CD4-positive, CD25-positive, alpha-beta regulatory T cell (primary cell): Measurements from ENCODE around the gene PRRT1B. TPM values are rescaled to one million over a fixed set of nuclear protein-coding genes. Genes with fewer than 3 reads are reported as not detected.

Experiments used
- ATAC-seq, 2 donors: fragments of 150-1000 bp; cut with Tn5 transposase; one replicate each; pipeline ENCODE4 v1.10.0; 2021; ENCODE audit warnings: low read depth in 2 of 2, moderate number of reproducible peaks in 2 of 2, moderate library complexity in 1 of 2
- DNase-seq, 3 donors: peaks; one replicate each; pipeline versions ENCODE4 v3.0.0 to v3.0.0-alpha.2; 2012 to 2022; ENCODE audit warnings: mixed read lengths in 1 of 3
- H3K27ac ChIP-seq: one replicate; pipeline ENCODE4 v1.7.0; 2013; ENCODE audit warnings: mild to moderate bottlenecking, low read length; ENCODE audit not compliant: insufficient read depth, poor library complexity, severe bottlenecking
- H3K27me3 ChIP-seq: one replicate; pipeline ENCODE4 v1.7.0; 2013; ENCODE audit warnings: low read length; ENCODE audit not compliant: control insufficient read depth, insufficient read depth
- H3K36me3 ChIP-seq: one replicate; pipeline ENCODE4 v1.7.0; 2013; ENCODE audit warnings: mild to moderate bottlenecking, low read length, moderate library complexity; ENCODE audit not compliant: control insufficient read depth, insufficient read depth
- H3K4me1 ChIP-seq: 2 replicates; pipeline ENCODE4 v1.7.0; 2013; ENCODE audit warnings: mild to moderate bottlenecking, low read length; ENCODE audit not compliant: insufficient read depth, control insufficient read depth, poor library complexity, severe bottlenecking
- H3K4me3 ChIP-seq: one replicate; pipeline ENCODE4 v1.7.0; 2013; ENCODE audit warnings: low read depth, mild to moderate bottlenecking, low read length, moderate library complexity
- H3K9me3 ChIP-seq, 2 experiments: 1 replicate in 1 of 2; 2 replicates in 1 of 2; pipeline ENCODE4 v1.7.0; 2013; ENCODE audit warnings: low read length in 2 of 2, mild to moderate bottlenecking in 1 of 2, moderate library complexity in 1 of 2; ENCODE audit not compliant: control insufficient read depth in 2 of 2
- H3K27ac Mint-ChIP-seq, 3 donors: one replicate each; pipeline ENCODE4 v1.8.0; 2020 to 2022; ENCODE audit warnings: mild to moderate bottlenecking in 3 of 3, mixed read lengths in 3 of 3, moderate library complexity in 2 of 3
- H3K27me3 Mint-ChIP-seq: one replicate; pipeline ENCODE4 v1.8.0; 2022; ENCODE audit warnings: mild to moderate bottlenecking, mixed read lengths
- H3K36me3 Mint-ChIP-seq: one replicate; pipeline ENCODE4 v1.8.0; 2020; ENCODE audit warnings: mixed read lengths
- H3K4me1 Mint-ChIP-seq, 4 donors: one replicate each; pipeline ENCODE4 v1.8.0; 2020 to 2022; ENCODE audit warnings: mixed read lengths in 4 of 4, mild to moderate bottlenecking in 1 of 4
- H3K4me3 Mint-ChIP-seq, 4 donors: one replicate each; pipeline ENCODE4 v1.8.0; 2020 to 2022; ENCODE audit warnings: mild to moderate bottlenecking in 4 of 4, mixed read lengths in 4 of 4, moderate library complexity in 3 of 4
- H3K9me3 Mint-ChIP-seq, 7 donors: one replicate each; pipeline ENCODE4 v1.8.0; 2020 to 2022; ENCODE audit warnings: mixed read lengths in 7 of 7, mild to moderate bottlenecking in 3 of 7, moderate library complexity in 2 of 7
- polyA plus RNA-seq, 4 donors: library from polyadenylated mRNA; unstranded; fragments of 300-500 nt; fragmentation: Illumina TruSeq; gene quantifications; one replicate each; pipeline ENCODE4 v1.2.3, GENCODE V29; 2021
- total RNA-seq: library from RNA; stranded (reverse); gene quantifications from one replicate; pipeline ENCODE4 v1.2.3, GENCODE V29; 2022

PRRT1B gene
- total and polyA plus RNA-seq, 5 donors from 2014 or later: not detected

GRCh38 chr9:131530546-131530919 lies 14.8 kb upstream of the PRRT1B start:
- Histone ChIP-seq H3K4me1 (peaks cover 17% of the 10 kb centered on the region), H3K4me3 (peak overlapping the region; percentile 77), H3K36me3 (peaks cover 33% of the 10 kb centered on the region), H3K27me3 (no peaks in the 10 kb centered on the region), H3K27ac (peak overlapping the region; percentile 67), H3K9me3 (no peaks in the 10 kb centered on the region)
- Mint-ChIP-seq H3K4me3 (peak overlapping the region; percentile 68 to 87 (median 70)), H3K4me1 (peaks cover 4 to 35% (median 5%) of the 10 kb centered on the region in 4 donors), H3K9me3 (no peaks in the 10 kb centered on the region), H3K27ac (peak overlapping the region; percentile 65 to 79 (median 66)), H3K36me3 (peaks cover 18% of the 10 kb centered on the region), H3K27me3 (no peaks in the 10 kb centered on the region)
- DNase-seq (no peak), ATAC-seq (no peak)

- H3K9me3 ChIP-seq: no peaks in the 10 kb centered on the region
- peak; percentile 92 to 93 for ATAC-seq
- Mint-ChIP-seq H3K9me3 (no peaks in the 10 kb centered on the region), H3K4me1 (peaks cover 4 to 38% (median 5%) of the 10 kb centered on the region in 4 donors), H3K27me3 (no peaks in the 10 kb centered on the region), H3K36me3 (peaks cover 17% of the 10 kb centered on the region), H3K27ac (peak within 1 kb of the TSS; percentile 65 to 79 (median 66)), H3K4me3 (peak within 1 kb of the TSS; percentile 70 to 87 (median 77))
- peaks cover 17% of the 10 kb centered on the region for H3K4me1 ChIP-seq
- H3K27ac ChIP-seq: peak within 1 kb of the TSS; percentile 67
- peak within 1 kb of the TSS; percentile 77 for H3K4me3 ChIP-seq
- peaks cover 27% of the 10 kb centered on the region for H3K36me3 ChIP-seq
- DNase-seq: peak; percentile 72 to 88 (median 75)
- H3K27me3 ChIP-seq: no peaks in the 10 kb centered on the region
These were observed 14.1 kb upstream of the PRRT1B start, which contains the start of gene UCK1 for GRCh38 chr9:131530920-131531832. Gene UCK1 (minus strand): TSS chr9:131531263. CDS start chr9:131531174, 89 bp downstream.

- Mint-ChIP-seq H3K9me3 (peaks cover 0 to 1% (median 0%) of the 10 kb centered on the region in 7 donors), H3K36me3 (no peaks in the 10 kb centered on the region), H3K4me3 (peak overlapping the region in 3 of 4 donors; percentile 58 to 87 (median 69)), H3K27me3 (no peaks in the 10 kb centered on the region), H3K4me1 (peaks cover 8 to 43% (median 11%) of the 10 kb centered on the region in 4 donors), H3K27ac (peak overlapping the region in 2 of 3 donors; percentile 5 to 92)
- no peak for ATAC-seq
- H3K27ac ChIP-seq: no peak overlapping the region
- H3K4me1 ChIP-seq: peaks cover 26% of the 10 kb centered on the region
- peak in 2 of 3 donors; percentile 30 to 53 for DNase-seq
- no peaks in the 10 kb centered on the region for H3K36me3 ChIP-seq
- no peaks in the 10 kb centered on the region for H3K27me3 ChIP-seq
- H3K4me3 ChIP-seq: peak overlapping the region; percentile 18
- no peaks in the 10 kb centered on the region for H3K9me3 ChIP-seq
These were observed 10.5 kb upstream of the PRRT1B start for GRCh38 chr9:131534721-131535237.

- Mint-ChIP-seq H3K9me3 (peaks cover 0 to 5% (median under 1%) of the 10 kb centered on the region in 7 donors), H3K27me3 (peaks cover 6% of the 10 kb centered on the region), H3K4me1 (peaks cover 13 to 47% (median 16%) of the 10 kb centered on the region in 4 donors), H3K27ac (no peak overlapping the region), H3K36me3 (no peaks in the 10 kb centered on the region), H3K4me3 (no peak overlapping the region)
- H3K9me3 ChIP-seq: peaks cover 0 to 11% of the 10 kb centered on the region in 2 experiments
- no peaks in the 10 kb centered on the region for H3K36me3 ChIP-seq
- DNase-seq: no peak
- H3K27ac ChIP-seq: no peak overlapping the region
- peaks cover 24% of the 10 kb centered on the region for H3K4me1 ChIP-seq
- no peaks in the 10 kb centered on the region for H3K27me3 ChIP-seq
- no peak for ATAC-seq
- no peak overlapping the region for H3K4me3 ChIP-seq
These were observed 7.4 kb upstream of the PRRT1B start for GRCh38 chr9:131537946-131538345.

- Mint-ChIP-seq H3K27ac (peak overlapping the region in 2 of 3 donors; percentile 57 to 88), H3K4me1 (peaks cover 13 to 43% (median 15%) of the 10 kb centered on the region in 4 donors), H3K9me3 (peaks cover 0 to 19% (median 5%) of the 10 kb centered on the region in 7 donors), H3K4me3 (peak overlapping the region in 3 of 4 donors; percentile 48 to 83 (median 55)), H3K27me3 (peaks cover 20% of the 10 kb centered on the region), H3K36me3 (no peaks in the 10 kb centered on the region)
- peaks cover 24% of the 10 kb centered on the region for H3K4me1 ChIP-seq
- peak overlapping the region; percentile 69 for H3K4me3 ChIP-seq
- peaks cover under 1% of the 10 kb centered on the region for H3K27me3 ChIP-seq
- H3K9me3 ChIP-seq: peaks cover 10 to 26% of the 10 kb centered on the region in 2 experiments
- ATAC-seq (peak; percentile 68 to 71), DNase-seq (peak in 2 of 3 donors; percentile 49 to 82)
- H3K36me3 ChIP-seq: no peaks in the 10 kb centered on the region
- no peak overlapping the region for H3K27ac ChIP-seq
These were observed 6.0 kb upstream of the PRRT1B start for GRCh38 chr9:131539223-131539923.

- peaks cover 56% of the 10 kb centered on the region for H3K27me3 Mint-ChIP-seq
- Histone ChIP-seq H3K4me1 (peaks cover 40% of the 10 kb centered on the region), H3K36me3 (no peaks in the 10 kb centered on the region), H3K27ac (no peak overlapping the region), H3K4me3 (no peak overlapping the region), H3K9me3 (peaks cover 13 to 29% of the 10 kb centered on the region in 2 experiments), H3K27me3 (peaks cover 3% of the 10 kb centered on the region)
- DNase-seq: no peak
- peaks cover 10 to 42% (median 21%) of the 10 kb centered on the region in 4 donors for H3K4me1 Mint-ChIP-seq
- no peak overlapping the region for H3K27ac Mint-ChIP-seq
- peaks cover 0 to 31% (median 11%) of the 10 kb centered on the region in 7 donors for H3K9me3 Mint-ChIP-seq
- H3K4me3 Mint-ChIP-seq: peak overlapping the region in 1 of 4 donors; percentile 54
- no peak for ATAC-seq
- H3K36me3 Mint-ChIP-seq: peaks cover under 1% of the 10 kb centered on the region
These were observed 2.2 kb upstream of the PRRT1B start for GRCh38 chr9:131543141-131543540.

- Mint-ChIP-seq H3K4me3 (peak overlapping the region in 3 of 4 donors; percentile 36 to 62 (median 59)), H3K9me3 (peaks cover 0 to 34% (median 11%) of the 10 kb centered on the region in 7 donors), H3K27me3 (peaks cover 81% of the 10 kb centered on the region), H3K36me3 (peaks cover 7% of the 10 kb centered on the region), H3K4me1 (peaks cover 4 to 25% (median 11%) of the 10 kb centered on the region in 4 donors), H3K27ac (no peak overlapping the region)
- Histone ChIP-seq H3K27me3 (peaks cover 3% of the 10 kb centered on the region), H3K9me3 (peaks cover 13 to 29% of the 10 kb centered on the region in 2 experiments), H3K4me3 (no peak overlapping the region), H3K4me1 (peaks cover 16% of the 10 kb centered on the region), H3K36me3 (no peaks in the 10 kb centered on the region), H3K27ac (no peak overlapping the region)
- DNase-seq (no peak), ATAC-seq (no peak)
These were observed 538 bp downstream of the PRRT1B start for GRCh38 chr9:131545786-131546335.
